A549 (cell line): ENCODE results near the gene CLDN7. TPM values are rescaled to one million over a fixed set of nuclear protein-coding genes. Genes with fewer than 3 reads are reported as not detected.

ENCODE experiments used
- ATAC-seq, 2 experiments: fragments of 200-7000 bp in 1 of 2; fragments of >200 bp in 1 of 2; cut with Nextera tagmentation in 1 of 2; cut with Tn5 transposase in 1 of 2; 3 replicates each; pipeline versions ENCODE4 v1.8.0 to v1.9.1; 2018 to 2020; ENCODE audit warnings: mild to moderate bottlenecking in 1 of 2, moderate library complexity in 1 of 2
- CTCF ChIA-PET: fragments of 300-600 bp; sonication (Branson Sonifier 250); formaldehyde crosslinking; extraction: SDS; loops from one replicate; lab custom pipeline; 2021; ENCODE audit warnings: antibody characterized with exemption, inconsistent platforms; lab: Yijun Ruan, JAX
- POLR2A ChIA-PET: fragments of 350-600 bp; formaldehyde crosslinking; extraction: SDS; loops from one replicate; lab custom pipeline; 2021; ENCODE audit warnings: antibody characterized with exemption, inconsistent platforms; lab: Yijun Ruan, JAX
- DNase-seq, 2 experiments: peaks; one replicate each; pipeline versions ENCODE4 v3.0.0 to v3.0.0-alpha.2; 2011 to 2016; ENCODE audit warnings: low read depth in 1 of 2, low spot score in 1 of 2
- FAIRE-seq: peaks from 2 replicates; lab custom pipeline; 2011; peaks lifted over from hg19 to GRCh38; lab: Jason Lieb, UNC
- H3K27ac ChIP-seq, 2 experiments: fragments of >200 bp; sonication (Bioruptor Twin); formaldehyde crosslinking; 3 replicates each; pipeline ENCODE4 v1.5.1; 2016 to 2017
- H3K4me1 ChIP-seq: fragments of >200 bp; sonication (Bioruptor Twin); formaldehyde crosslinking; 3 replicates; pipeline ENCODE4 v1.6.1; 2016
- H3K4me2 ChIP-seq: fragments of >200 bp; sonication (Bioruptor Twin); formaldehyde crosslinking; 3 replicates; pipeline ENCODE4 v1.6.1; 2016
- H3K4me3 ChIP-seq: fragments of >200 bp; sonication (Bioruptor Twin); formaldehyde crosslinking; 3 replicates; pipeline ENCODE4 v1.5.1; 2016
- H3K9me3 ChIP-seq: fragments of >200 bp; sonication (Bioruptor Twin); formaldehyde crosslinking; 3 replicates; pipeline ENCODE4 v1.6.1; 2016
- BHLHE40 ChIP-seq: IDR thresholded peaks from 2 replicates; pipeline ENCODE4 v1.6.1; 2012; ENCODE audit warnings: low read depth, low read length, inconsistent platforms
- CBX2 ChIP-seq: fragments of 200-600 bp; sonication (generic); IDR thresholded peaks from 2 replicates; pipeline ENCODE4 v1.6.1; 2016; ENCODE audit warnings: low read depth, mild to moderate bottlenecking, borderline replicate concordance
- GATA3 ChIP-seq: IDR thresholded peaks from 2 replicates; pipeline ENCODE4 v1.6.1; 2012; ENCODE audit warnings: borderline replicate concordance
- HEYL ChIP-seq: fragments of 250-450 bp; sonication (Bioruptor Pico); IDR thresholded peaks from 2 replicates; pipeline ENCODE4 v1.8.0; 2021; ENCODE audit warnings: mild to moderate bottlenecking, moderate library complexity
- HOXA7 ChIP-seq: fragments of 250-450 bp; sonication (Bioruptor Pico); IDR thresholded peaks from 2 replicates; pipeline ENCODE4 v1.5.0; 2020; ENCODE audit warnings: mild to moderate bottlenecking, moderate library complexity
- HOXB13 ChIP-seq: fragments of 250-450 bp; sonication (Bioruptor Pico); IDR thresholded peaks from 2 replicates; pipeline ENCODE4 v1.5.0; 2020; ENCODE audit warnings: low read depth, mild to moderate bottlenecking, moderate library complexity
- MYC ChIP-seq: IDR thresholded peaks from 2 replicates; pipeline ENCODE4 v1.6.1; 2012; ENCODE audit warnings: mild to moderate bottlenecking, inconsistent platforms, low read length, improper control_type of control experiment, borderline replicate concordance
- NFE2L2 ChIP-seq: fragments of 150-350 bp; conservative IDR thresholded peaks from 2 replicates; pipeline ENCODE4 v1.6.1; 2014; ENCODE audit warnings: low read length
- NPAS2 ChIP-seq: fragments of 250-450 bp; sonication (Bioruptor Pico); IDR thresholded peaks from 2 replicates; pipeline ENCODE4 v1.8.0; 2022; ENCODE audit warnings: mild to moderate bottlenecking, moderate library complexity, borderline replicate concordance
- NR3C1 ChIP-seq: fragments of >200 bp; sonication (Bioruptor Twin); formaldehyde crosslinking; IDR thresholded peaks from 3 replicates; pipeline ENCODE4 v1.6.1; 2017
- PHF8 ChIP-seq: fragments of 200-600 bp; sonication (generic); IDR thresholded peaks from 2 replicates; pipeline ENCODE4 v1.6.1; 2016; ENCODE audit warnings: low read depth, mild to moderate bottlenecking, antibody characterized with exemption, moderate library complexity, borderline replicate concordance
- SREBF2 ChIP-seq: fragments of 450-650 bp; IDR thresholded peaks from 2 replicates; pipeline ENCODE4 v1.6.1; 2014; ENCODE audit warnings: mild to moderate bottlenecking, moderate library complexity
- TFCP2L1 ChIP-seq: fragments of 250-450 bp; sonication (Bioruptor Pico); IDR thresholded peaks from 2 replicates; pipeline ENCODE4 v1.5.0; 2021; ENCODE audit warnings: mild to moderate bottlenecking
- ZFP36 ChIP-seq: fragments of 450-650 bp; IDR thresholded peaks from 2 replicates; pipeline ENCODE4 v1.6.1; 2014; ENCODE audit warnings: borderline replicate concordance; ENCODE audit not compliant: partially characterized antibody
- WGBS: methylation state at CpG from one replicate; pipeline ENCODE4 v1.1.6; 2017; ENCODE audit errors: missing lambda C conversion rate; 5-methylcytosine and 5-hydroxymethylcytosine counted together
- polyA plus RNA-seq, 4 experiments: library from polyadenylated mRNA; depleted of rRNA in 3 of 4; stranded (reverse); fragments of >200 nt; fragmentation: RNase III in 1 of 4; extraction: RNeasy Plus Mini Kit Qiagen cat#74134 plus additional on column Dnase treatment in 1 of 4; gene quantifications; 2 replicates in 3 of 4; 3 replicates in 1 of 4; pipeline ENCODE4 v1.2.3, GENCODE V29; 2011 to 2017
- TF ChIP-seq, protein P1 (sequence below): IDR thresholded peaks from 2 replicates; pipeline ENCODE4 v1.6.1; 2012
- TF ChIP-seq, protein P2 (sequence below): fragments of 250-450 bp; sonication (Bioruptor Pico); IDR thresholded peaks from 2 replicates; pipeline ENCODE4 v1.5.0; 2021; ENCODE audit warnings: mild to moderate bottlenecking, moderate library complexity, borderline replicate concordance
- TF ChIP-seq, protein P3 (sequence below): fragments of 250-450 bp; sonication (Bioruptor Pico); IDR thresholded peaks from 2 replicates; pipeline ENCODE4 v1.5.0; 2020; ENCODE audit warnings: low read depth, mild to moderate bottlenecking, moderate library complexity
- TF ChIP-seq, protein P4 (sequence below): IDR thresholded peaks from 2 replicates; pipeline ENCODE4 v1.6.1; 2012
- TF ChIP-seq, protein P5 (sequence below): fragments of 150-350 bp; IDR thresholded peaks from 2 replicates; pipeline ENCODE4 v1.6.1; 2014; ENCODE audit warnings: low read depth, mild to moderate bottlenecking, low read length

The CLDN7 gene
- polyA plus RNA-seq, 2 of the 4 experiments (the other 2 are of a cell fraction) = 0.97 to 4.2 TPM

GRCh38 chr17:7284911-7285310, 22.6 kb upstream of the CLDN7 start:
- ATAC-seq (no peak), FAIRE-seq (no peak), DNase-seq (no peak)
- Histone ChIP-seq H3K4me1 (peaks cover 11% of the 10 kb centered on the region), H3K4me3 (no peak overlapping the region), H3K9me3 (no peaks in the 10 kb centered on the region), H3K4me2 (no peak overlapping the region), H3K27ac (no peak overlapping the region)
- TF ChIP-seq, protein P1, sequence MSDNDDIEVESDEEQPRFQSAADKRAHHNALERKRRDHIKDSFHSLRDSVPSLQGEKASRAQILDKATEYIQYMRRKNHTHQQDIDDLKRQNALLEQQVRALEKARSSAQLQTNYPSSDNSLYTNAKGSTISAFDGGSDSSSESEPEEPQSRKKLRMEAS = no peak
- TF ChIP-seq, protein P2, sequence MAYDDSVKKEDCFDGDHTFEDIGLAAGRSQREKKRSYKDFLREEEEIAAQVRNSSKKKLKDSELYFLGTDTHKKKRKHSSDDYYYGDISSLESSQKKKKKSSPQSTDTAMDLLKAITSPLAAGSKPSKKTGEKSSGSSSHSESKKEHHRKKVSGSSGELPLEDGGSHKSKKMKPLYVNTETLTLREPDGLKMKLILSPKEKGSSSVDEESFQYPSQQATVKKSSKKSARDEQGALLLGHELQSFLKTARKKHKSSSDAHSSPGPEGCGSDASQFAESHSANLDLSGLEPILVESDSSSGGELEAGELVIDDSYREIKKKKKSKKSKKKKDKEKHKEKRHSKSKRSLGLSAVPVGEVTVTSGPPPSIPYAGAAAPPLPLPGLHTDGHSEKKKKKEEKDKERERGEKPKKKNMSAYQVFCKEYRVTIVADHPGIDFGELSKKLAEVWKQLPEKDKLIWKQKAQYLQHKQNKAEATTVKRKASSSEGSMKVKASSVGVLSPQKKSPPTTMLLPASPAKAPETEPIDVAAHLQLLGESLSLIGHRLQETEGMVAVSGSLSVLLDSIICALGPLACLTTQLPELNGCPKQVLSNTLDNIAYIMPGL (CRISPR knock-in tag) = no peak
- TF ChIP-seq NR3C1 = no peak
- no peak for TF ChIP-seq SREBF2
- TF ChIP-seq TFCP2L1 (CRISPR knock-in tag) = no peak
- TF ChIP-seq GATA3 = no peak
- TF ChIP-seq, protein P3, sequence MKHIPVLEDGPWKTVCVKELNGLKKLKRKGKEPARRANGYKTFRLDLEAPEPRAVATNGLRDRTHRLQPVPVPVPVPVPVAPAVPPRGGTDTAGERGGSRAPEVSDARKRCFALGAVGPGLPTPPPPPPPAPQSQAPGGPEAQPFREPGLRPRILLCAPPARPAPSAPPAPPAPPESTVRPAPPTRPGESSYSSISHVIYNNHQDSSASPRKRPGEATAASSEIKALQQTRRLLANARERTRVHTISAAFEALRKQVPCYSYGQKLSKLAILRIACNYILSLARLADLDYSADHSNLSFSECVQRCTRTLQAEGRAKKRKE (CRISPR knock-in tag) = no peak
- no peak for TF ChIP-seq PHF8
- TF ChIP-seq HOXB13 = no peak
- no peak for TF ChIP-seq HOXA7 (CRISPR knock-in tag)
- no peak for TF ChIP-seq ZFP36
- ChIA-PET CTCF (interaction anchor here (0.7 to 13.5 kb wide), 12 partner anchors 9 to 276 kb away, joined by 3 to 446 read pairs (median 4); partner anchors contain the start of gene CTDNEP1), POLR2A (no interaction called here)
- WGBS = 69% methylated on average over 16 of the region's 16 CpGs

GRCh38 chr17:7283471-7284216, 21.4 kb upstream of the CLDN7 start:
- no peaks in the 10 kb centered on the region for H3K9me3 ChIP-seq
- WGBS = 79% methylated on average over 18 of the region's 18 CpGs
- H3K27ac ChIP-seq = no peak overlapping the region
- H3K4me1 ChIP-seq = peaks cover 11% of the 10 kb centered on the region
- CTCF ChIA-PET = interaction anchor here (1.0 to 13.5 kb wide), 10 partner anchors 8 to 277 kb away, joined by 3 to 446 read pairs (median 5); partner anchors contain the start of gene CTDNEP1
- no peak overlapping the region for H3K4me2 ChIP-seq
- FAIRE-seq = no peak
- ATAC-seq = no peak
- TF ChIP-seq HOXB13 (no peak), NFE2L2 (no peak), MYC (no peak), CBX2 (no peak), NPAS2 (no peak), HEYL (CRISPR knock-in tag) (no peak), BHLHE40 (no peak)
- TF ChIP-seq, protein P1 = no peak
- TF ChIP-seq, protein P4, sequence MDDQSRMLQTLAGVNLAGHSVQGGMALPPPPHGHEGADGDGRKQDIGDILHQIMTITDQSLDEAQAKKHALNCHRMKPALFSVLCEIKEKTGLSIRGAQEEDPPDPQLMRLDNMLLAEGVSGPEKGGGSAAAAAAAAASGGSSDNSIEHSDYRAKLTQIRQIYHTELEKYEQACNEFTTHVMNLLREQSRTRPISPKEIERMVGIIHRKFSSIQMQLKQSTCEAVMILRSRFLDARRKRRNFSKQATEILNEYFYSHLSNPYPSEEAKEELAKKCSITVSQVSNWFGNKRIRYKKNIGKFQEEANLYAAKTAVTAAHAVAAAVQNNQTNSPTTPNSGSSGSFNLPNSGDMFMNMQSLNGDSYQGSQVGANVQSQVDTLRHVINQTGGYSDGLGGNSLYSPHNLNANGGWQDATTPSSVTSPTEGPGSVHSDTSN = no peak
- TF ChIP-seq, protein P2 (CRISPR knock-in tag) = no peak
- TF ChIP-seq, protein P5, sequence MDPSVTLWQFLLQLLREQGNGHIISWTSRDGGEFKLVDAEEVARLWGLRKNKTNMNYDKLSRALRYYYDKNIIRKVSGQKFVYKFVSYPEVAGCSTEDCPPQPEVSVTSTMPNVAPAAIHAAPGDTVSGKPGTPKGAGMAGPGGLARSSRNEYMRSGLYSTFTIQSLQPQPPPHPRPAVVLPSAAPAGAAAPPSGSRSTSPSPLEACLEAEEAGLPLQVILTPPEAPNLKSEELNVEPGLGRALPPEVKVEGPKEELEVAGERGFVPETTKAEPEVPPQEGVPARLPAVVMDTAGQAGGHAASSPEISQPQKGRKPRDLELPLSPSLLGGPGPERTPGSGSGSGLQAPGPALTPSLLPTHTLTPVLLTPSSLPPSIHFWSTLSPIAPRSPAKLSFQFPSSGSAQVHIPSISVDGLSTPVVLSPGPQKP = no peak
- no peak overlapping the region for H3K4me3 ChIP-seq
- POLR2A ChIA-PET = no interaction called here
- no peak for DNase-seq
